ENCODE data around the gene NANP.

NANP gene

GRCh38 chr20:25571240-25571639 lies 52.6 kb downstream of the NANP start:
- DNase-seq (ENCODE audit: low spot score): no peak

GRCh38 chr20:25570148-25570530 lies 53.7 kb downstream of the NANP start:
- DNase-seq (ENCODE audit: low spot score): no peak

GRCh38 chr20:25567286-25567685 lies 56.5 kb downstream of the NANP start:
- no peak for DNase-seq (ENCODE audit: low spot score)

GRCh38 chr20:25566821-25567220 lies 57.0 kb downstream of the NANP start:
- no peak for DNase-seq (ENCODE audit: low spot score)

GRCh38 chr20:25565578-25566157 lies 58.1 kb downstream of the NANP start:
- no peak for DNase-seq (ENCODE audit: low spot score)

GRCh38 chr20:25563876-25564275 lies 59.9 kb downstream of the NANP start:
- no peak for DNase-seq (ENCODE audit: low spot score)

GRCh38 chr20:25563362-25563761 lies 60.5 kb downstream of the NANP start:
- no peak for DNase-seq (ENCODE audit: low spot score)

Data from Ammon's horn (tissue), 1 donor.